ENCODE data around the gene HNF1B.

- no peak for TF ChIP-seq CTCF (IDR thresholded peaks at IDR 0.05)
- no peak for TF ChIP-seq POLR2A (IDR thresholded peaks at IDR 0.05)
- TF ChIP-seq POLR2AphosphoS5 (IDR thresholded peaks at IDR 0.05) = no peak
Observed at GRCh38 chr17:37643869-37644268, 101.0 kb downstream of the HNF1B start.

Data from breast epithelium (tissue), 3 donors.